Activated T-helper 1 cell treated with anti-CD3 and anti-CD28 coated beads, Interleukin-12 subunit alpha, Interleukin-12 subunit beta, Interleukin-2, Interleukin-4 antibody, amounts not matched to agents 30 ng/mL and 10 ng/mL and 1 ng/mL, durations not matched to agents 14 hours and 24 hours and 36 hours (primary cell): ENCODE measurements around the gene METTL17. TPM values are rescaled to one million over a fixed set of nuclear protein-coding genes. Genes with fewer than 3 reads are reported as not detected.
"Not testable (repeated sequence)": the region's sequence is repeated elsewhere in the genome, so short reads cannot be mapped to it uniquely, and the experiment has no call there.

Experiments used
- DNase-seq: peaks from one replicate; pipeline ENCODE4 v3.0.0; 2021; ENCODE audit warnings: low spot score
- H3K27ac Mint-ChIP-seq: one replicate; pipeline ENCODE4 v1.8.0; 2021; ENCODE audit warnings: mild to moderate bottlenecking, mixed read lengths
- H3K27me3 Mint-ChIP-seq: one replicate; pipeline ENCODE4 v1.8.0; 2022; ENCODE audit warnings: mild to moderate bottlenecking, moderate library complexity, mixed read lengths; ENCODE audit not compliant: insufficient read depth
- H3K36me3 Mint-ChIP-seq: one replicate; pipeline ENCODE4 v1.8.0; 2021; ENCODE audit warnings: low read depth, mixed read lengths
- H3K4me1 Mint-ChIP-seq: one replicate; pipeline ENCODE4 v1.8.0; 2021; ENCODE audit warnings: low read depth, mixed read lengths
- H3K4me3 Mint-ChIP-seq: one replicate; pipeline ENCODE4 v1.8.0; 2021; ENCODE audit warnings: mild to moderate bottlenecking, moderate library complexity, mixed read lengths
- H3K9me3 Mint-ChIP-seq: one replicate; pipeline ENCODE4 v1.8.0; 2021; ENCODE audit warnings: mixed read lengths
- intact Hi-C: fragments of 100-400 bp; cut with micrococcal nuclease; formaldehyde crosslinking; loops from one replicate; pipeline ENCODE4 v1.15.1; 2024
- total RNA-seq: library from RNA; stranded (reverse); gene quantifications from 2 replicates; pipeline ENCODE4 v1.2.3, GENCODE V29; 2022

The METTL17 gene, protein sequence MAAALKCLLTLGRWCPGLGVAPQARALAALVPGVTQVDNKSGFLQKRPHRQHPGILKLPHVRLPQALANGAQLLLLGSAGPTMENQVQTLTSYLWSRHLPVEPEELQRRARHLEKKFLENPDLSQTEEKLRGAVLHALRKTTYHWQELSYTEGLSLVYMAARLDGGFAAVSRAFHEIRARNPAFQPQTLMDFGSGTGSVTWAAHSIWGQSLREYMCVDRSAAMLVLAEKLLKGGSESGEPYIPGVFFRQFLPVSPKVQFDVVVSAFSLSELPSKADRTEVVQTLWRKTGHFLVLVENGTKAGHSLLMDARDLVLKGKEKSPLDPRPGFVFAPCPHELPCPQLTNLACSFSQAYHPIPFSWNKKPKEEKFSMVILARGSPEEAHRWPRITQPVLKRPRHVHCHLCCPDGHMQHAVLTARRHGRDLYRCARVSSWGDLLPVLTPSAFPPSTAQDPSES
- total RNA-seq, result 96.1 and 100 TPM in 2 replicates

DNA sequence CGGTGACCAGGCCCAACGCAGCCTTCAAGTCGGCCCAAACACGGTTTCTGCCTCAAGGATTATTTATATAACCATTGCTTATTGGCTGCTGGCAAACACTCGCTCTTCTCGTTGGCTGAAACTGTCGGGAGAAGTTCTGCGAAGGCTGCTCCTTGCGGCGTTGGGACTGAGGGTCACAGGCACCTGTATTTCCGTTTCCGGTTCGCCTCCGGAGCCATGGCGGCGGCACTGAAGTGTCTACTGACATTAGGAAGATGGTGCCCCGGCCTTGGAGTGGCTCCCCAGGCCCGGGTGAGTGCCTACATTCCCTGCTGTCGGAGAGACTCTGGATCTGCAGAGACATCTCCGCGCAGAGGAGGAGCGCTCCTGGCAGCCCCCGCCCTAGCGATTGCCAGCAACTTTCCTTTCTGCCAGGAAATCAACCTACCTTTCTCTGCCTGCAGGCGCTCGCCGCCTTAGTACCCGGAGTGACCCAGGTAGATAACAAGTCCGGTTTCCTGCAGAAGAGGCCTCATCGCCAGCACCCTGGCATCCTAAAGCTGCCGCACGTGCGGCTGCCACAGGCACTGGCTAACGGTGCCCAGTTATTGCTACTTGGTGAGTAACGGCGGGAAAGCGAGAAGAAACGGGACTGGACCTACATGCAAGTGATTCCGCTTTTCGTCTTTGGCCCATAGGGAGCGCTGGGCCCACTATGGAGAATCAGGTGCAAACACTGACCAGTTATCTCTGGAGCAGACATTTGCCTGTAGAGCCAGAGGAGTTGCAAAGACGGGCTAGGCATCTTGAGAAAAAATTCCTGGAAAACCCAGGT, at the start of gene METTL17:
Gene METTL17 (plus strand): TSS at position 194 of the 814 bp plus-strand sequence. CDS start 23 bp downstream, at position 217.
- H3K4me1 Mint-ChIP-seq, result peaks cover 26% of the 10 kb centered on the region
- peaks cover 26% of the 10 kb centered on the region for H3K36me3 Mint-ChIP-seq

DNA sequence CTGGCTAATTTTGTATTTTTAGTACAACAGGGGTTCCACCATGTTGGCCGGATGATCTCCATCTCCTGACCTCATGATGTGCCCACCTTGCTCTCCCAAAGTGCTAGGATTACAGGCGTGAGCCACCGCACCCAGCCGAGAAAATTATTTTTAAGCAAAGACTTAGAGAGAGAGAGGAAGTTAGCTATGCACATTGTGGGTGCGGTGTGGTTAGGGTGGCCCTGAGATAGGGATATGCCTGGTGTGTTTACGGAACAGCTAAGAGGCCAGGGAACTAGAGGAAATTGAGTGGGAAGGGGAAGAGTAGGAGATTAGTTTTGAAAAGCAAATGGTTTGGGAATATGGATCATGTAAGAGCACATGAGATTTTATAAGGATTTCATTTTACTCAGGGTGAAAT, 44.6 kb upstream of the METTL17 start:
- H3K9me3 Mint-ChIP-seq, H3K27ac Mint-ChIP-seq, H3K36me3 Mint-ChIP-seq, H3K27me3 Mint-ChIP-seq, H3K4me3 Mint-ChIP-seq, intact Hi-C loops, H3K4me1 Mint-ChIP-seq, DNase-seq: not testable (repeated sequence)

More for the DNA sequence above, at the start of gene METTL17:
- Mint-ChIP-seq H3K27ac (peak within 1 kb of the TSS; percentile 85), H3K4me3 (peak within 1 kb of the TSS; percentile 96), H3K9me3 (no peaks in the 10 kb centered on the region), H3K27me3 (no peaks in the 10 kb centered on the region)
- DNase-seq, result peak; percentile 83
- intact Hi-C loops, result loop anchor here (1.0 to 5.0 kb wide), 6 partner anchors 19 to 466 kb away; partner anchors contain the start of genes CHD8 and SUPT16H

DNA sequence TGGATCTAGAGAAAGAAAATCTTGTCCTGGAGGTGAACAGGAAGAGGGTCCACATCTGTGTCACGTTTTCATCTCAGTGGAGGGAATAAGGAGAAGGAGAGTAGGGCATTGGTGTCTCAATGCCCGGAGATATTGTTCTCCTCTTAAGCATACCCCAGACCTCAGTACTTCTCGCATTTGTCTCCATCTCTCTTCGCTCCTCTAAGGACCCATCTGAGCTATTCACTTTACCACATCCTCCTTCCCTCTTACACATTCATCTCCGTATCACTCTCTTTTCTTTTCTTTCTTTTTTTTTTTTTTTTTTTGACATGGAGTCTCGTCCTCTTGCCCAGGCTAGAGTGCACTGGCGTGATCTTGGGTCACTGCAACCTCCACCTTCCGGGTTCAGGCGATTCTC, 43.1 kb upstream of the METTL17 start:
- H3K9me3 Mint-ChIP-seq, H3K4me1 Mint-ChIP-seq, H3K27me3 Mint-ChIP-seq, H3K27ac Mint-ChIP-seq, H3K36me3 Mint-ChIP-seq, intact Hi-C loops, DNase-seq, H3K4me3 Mint-ChIP-seq: not testable (repeated sequence)

DNA sequence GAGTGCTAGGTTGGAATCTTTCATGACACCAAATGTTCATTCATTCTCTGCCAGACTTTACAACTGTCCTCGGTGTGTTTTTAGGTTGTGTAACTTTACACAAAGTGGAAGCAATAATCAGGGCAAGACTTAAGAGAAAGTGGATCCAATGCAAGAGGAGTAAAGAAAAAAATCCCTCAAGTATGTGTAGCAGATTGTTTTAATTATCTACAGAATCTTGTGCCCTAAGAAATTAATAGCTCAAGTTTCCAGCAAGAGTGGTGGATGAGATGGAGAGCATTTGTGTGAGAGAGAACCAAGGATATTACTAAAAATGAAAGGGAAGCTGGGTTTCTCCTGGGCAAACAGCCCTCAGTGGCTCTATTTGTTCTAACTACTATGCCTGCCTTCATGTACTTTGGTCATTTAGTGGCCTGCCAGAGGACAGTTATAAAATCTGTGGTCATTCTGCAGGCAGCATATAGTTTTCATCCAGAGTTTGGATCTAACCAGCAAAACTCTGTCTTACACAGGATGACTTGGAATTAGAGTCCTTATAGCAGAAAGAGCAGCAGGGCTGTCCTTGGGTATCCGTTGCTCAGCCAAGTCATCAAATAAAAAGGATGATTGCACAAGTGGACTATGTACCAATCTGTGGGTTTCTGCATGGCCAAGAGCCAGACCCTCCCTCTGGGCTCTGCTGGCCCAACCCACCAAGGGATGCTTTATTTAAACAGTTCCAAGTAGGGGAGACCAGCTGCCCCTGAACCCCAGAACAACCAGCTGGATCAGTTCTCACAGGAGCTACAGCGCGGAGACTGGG, 34.8 kb upstream of the METTL17 start, which contains the start of gene RNASE2:
Gene RNASE2 (plus strand): TSS at position 752 of the 802 bp plus-strand sequence. CDS start 285 bp downstream, outside the sequence.
- H3K9me3 Mint-ChIP-seq, H3K27me3 Mint-ChIP-seq, H3K27ac Mint-ChIP-seq, H3K36me3 Mint-ChIP-seq, intact Hi-C loops, H3K4me1 Mint-ChIP-seq, H3K4me3 Mint-ChIP-seq, DNase-seq: not testable (repeated sequence)

DNA sequence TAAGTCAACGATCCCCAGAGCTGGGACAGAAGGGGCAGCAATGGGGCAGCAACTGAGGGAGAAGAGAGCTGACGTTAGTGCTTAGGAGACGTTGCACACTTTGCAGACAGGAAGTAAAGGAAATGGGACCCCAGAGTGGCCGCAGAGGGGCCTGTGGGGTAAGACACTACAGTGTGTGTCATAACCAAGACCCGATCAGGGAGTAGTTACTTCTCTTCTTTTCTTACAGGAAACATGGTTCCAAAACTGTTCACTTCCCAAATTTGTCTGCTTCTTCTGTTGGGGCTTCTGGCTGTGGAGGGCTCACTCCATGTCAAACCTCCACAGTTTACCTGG, 34.3 kb upstream of the METTL17 start:
- H3K4me1 Mint-ChIP-seq, result peaks cover 13% of the 10 kb centered on the region
- H3K27me3 Mint-ChIP-seq, intact Hi-C loops, DNase-seq, H3K4me3 Mint-ChIP-seq, H3K36me3 Mint-ChIP-seq, H3K9me3 Mint-ChIP-seq, H3K27ac Mint-ChIP-seq: not testable (repeated sequence)

DNA sequence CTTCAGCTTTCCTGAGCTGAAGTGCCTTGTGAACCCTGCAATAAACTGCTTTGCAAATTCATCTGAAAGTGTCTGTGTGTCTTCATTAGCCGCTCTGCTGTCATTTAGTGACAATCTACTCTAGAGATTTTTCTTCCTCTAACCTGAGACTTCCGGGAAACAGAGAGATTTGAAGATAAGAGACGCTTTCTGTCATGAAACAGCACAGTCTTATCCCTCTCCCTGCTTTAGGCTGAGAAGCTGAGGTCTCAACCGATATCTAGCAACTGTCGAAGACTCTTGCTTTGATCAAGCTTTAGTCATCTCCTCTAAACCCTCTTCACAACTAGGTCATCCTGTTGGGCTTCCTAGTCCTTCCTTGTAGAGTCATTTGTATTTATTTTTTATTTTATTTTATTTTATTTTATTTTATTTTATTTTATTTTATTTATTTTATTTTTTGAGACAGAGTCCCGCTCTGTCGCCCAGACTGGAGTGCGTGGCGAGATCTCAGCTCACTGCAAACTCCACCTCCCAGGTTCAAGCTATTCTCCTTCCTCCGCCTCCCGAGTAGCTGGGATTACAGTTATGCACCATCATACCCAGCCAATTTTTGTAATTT, 33.3 kb upstream of the METTL17 start:
- no peak for DNase-seq

DNA sequence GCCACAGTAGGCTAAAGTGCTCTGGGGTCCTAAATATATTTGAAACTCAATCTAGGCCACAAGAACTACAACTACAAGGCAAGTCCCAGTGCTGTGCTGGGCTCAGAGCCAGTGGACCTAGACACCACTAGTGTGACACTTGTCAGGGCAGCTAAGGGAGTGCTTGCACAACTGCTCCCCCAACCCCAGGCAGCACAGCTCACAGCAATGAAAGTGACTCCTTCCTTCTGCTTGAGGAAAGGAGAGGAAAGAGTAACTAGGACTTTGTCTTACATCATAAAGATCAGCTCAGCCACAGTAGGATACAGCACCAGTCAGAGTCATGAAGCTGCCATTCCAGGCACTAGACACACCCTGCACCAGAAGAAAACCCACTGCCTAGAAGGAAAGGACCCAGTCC, 30.8 kb upstream of the METTL17 start:
- H3K36me3 Mint-ChIP-seq, H3K4me3 Mint-ChIP-seq, intact Hi-C loops, DNase-seq, H3K27me3 Mint-ChIP-seq, H3K27ac Mint-ChIP-seq, H3K9me3 Mint-ChIP-seq: not testable (repeated sequence)
- peaks cover 26% of the 10 kb centered on the region for H3K4me1 Mint-ChIP-seq

More for the DNA sequence above, 33.3 kb upstream of the METTL17 start:
- Mint-ChIP-seq H3K36me3 (no peaks in the 10 kb centered on the region), H3K9me3 (no peaks in the 10 kb centered on the region), H3K4me3 (no peak overlapping the region), H3K27me3 (no peaks in the 10 kb centered on the region), H3K27ac (no peak overlapping the region), H3K4me1 (peaks cover 23% of the 10 kb centered on the region)
- intact Hi-C loops, result no loop called here

DNA sequence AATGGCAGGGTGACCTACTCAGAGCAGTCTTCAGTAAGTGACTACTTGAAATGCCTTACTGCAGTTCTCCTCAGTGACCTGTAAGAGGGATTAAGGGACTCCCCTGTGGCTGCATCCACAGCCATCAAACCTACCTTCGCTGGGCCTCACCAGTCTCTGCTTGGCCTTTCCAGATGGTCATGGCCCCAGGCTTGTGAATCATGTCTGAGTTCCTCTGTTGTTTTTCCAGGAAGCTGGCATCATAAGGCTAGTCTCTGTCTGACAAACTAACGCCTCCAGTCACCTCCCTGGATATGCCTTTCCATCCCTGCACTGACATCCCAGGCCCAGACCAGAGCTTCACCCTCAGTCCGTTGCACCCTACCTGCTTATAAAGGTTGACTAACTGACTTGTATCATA, 20.4 kb upstream of the METTL17 start:
- Mint-ChIP-seq H3K27ac (no peak overlapping the region), H3K36me3 (no peaks in the 10 kb centered on the region), H3K4me3 (no peak overlapping the region), H3K4me1 (peaks cover 15% of the 10 kb centered on the region), H3K27me3 (peaks cover 34% of the 10 kb centered on the region), H3K9me3 (no peaks in the 10 kb centered on the region)
- intact Hi-C loops, result no loop called here
- DNase-seq, result no peak

DNA sequence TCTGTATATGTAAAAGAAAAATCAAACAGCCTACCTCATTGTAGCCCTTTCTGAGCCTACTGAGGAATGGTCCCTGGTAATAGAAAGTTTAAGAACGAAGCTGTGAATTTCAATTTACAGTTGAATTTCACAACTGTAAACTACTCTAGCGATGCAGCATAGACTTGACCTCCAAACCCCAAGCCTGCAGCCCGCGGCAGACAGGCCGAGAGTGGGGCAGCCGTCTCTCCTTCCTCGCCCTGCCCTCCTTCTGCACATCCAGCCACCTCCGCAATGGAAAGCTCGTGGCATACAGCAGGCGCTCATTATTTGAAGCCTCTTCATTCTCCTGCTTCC, 19.2 kb upstream of the METTL17 start:
- no peak for DNase-seq
- H3K27me3 Mint-ChIP-seq, result peaks cover 33% of the 10 kb centered on the region
- no peaks in the 10 kb centered on the region for H3K36me3 Mint-ChIP-seq
- H3K9me3 Mint-ChIP-seq, result no peaks in the 10 kb centered on the region
- H3K4me3 Mint-ChIP-seq, result peak overlapping the region; percentile 93
- H3K4me1 Mint-ChIP-seq, result peaks cover 15% of the 10 kb centered on the region
- no peak overlapping the region for H3K27ac Mint-ChIP-seq
- intact Hi-C loops, result loop anchor here (5.0 to 10.0 kb wide), 4 partner anchors 98 to 636 kb away; partner anchors contain the start of gene CCNB1IP1

DNA sequence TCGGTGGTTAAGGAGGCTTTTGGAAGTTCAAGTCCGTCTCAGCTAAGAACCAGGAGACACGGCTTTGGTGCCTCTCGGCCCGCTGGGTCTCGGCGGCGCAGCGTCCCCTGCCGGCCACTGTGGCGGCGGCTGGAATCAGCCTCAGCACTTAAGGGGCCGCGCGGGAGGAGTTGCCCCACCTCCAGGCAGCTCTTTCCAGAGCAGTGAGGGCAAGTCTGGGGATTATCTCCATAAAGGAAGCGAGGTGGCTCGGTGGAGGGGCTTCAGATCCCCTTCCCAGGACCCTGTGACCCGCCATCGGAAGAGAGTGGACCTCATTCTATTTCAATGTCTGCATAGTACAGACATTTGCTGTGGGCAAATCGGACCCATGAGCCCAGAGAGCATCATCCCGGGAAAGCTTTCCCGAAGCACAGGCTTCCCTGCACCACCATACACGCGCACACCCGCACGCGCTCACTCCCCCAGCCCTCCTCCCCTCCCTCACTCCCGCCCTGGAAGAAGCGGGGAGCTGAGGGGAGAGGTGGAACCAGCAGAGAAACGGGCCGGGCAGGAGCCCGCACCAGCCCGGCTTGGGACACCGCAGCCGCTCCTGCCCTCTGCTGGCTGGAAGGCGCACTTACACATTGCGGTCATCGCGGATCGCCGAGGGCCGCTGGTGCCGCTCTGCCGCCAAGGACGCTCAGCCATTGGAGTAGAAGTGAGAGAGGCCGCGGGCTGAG, 18.6 kb upstream of the METTL17 start:
- intact Hi-C loops, result loop anchor here (1.0 to 10.0 kb wide), 11 partner anchors 10 to 636 kb away; partner anchors contain the start of genes CCNB1IP1, CHD8 and METTL17
- H3K9me3 Mint-ChIP-seq, result no peaks in the 10 kb centered on the region
- H3K27me3 Mint-ChIP-seq, result peaks cover 35% of the 10 kb centered on the region
- DNase-seq, result peak; percentile 72
- H3K4me1 Mint-ChIP-seq, result peaks cover 15% of the 10 kb centered on the region
- no peaks in the 10 kb centered on the region for H3K36me3 Mint-ChIP-seq
- no peak overlapping the region for H3K27ac Mint-ChIP-seq
- H3K4me3 Mint-ChIP-seq, result peak overlapping the region; percentile 93

DNA sequence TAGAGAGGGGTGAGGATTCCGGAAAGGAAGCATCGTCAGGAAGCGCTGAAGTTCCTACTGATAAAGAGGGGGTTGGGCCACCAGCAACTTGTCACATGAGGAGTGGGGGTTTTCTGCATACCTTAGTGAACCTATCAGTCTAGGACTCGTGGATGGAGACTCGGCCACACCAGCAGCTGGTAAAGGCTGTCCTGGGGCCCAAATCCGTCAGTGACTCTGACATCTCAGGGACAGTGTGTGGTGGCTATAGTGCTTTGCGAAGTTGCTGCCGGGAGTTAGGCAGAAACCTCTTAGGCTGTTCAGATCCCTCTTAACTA, 18.1 kb upstream of the METTL17 start:
- H3K36me3 Mint-ChIP-seq, result no peaks in the 10 kb centered on the region
- intact Hi-C loops, result loop anchor here (1.0 to 10.0 kb wide), 11 partner anchors 10 to 637 kb away; partner anchors contain the start of genes CCNB1IP1, CHD8 and METTL17
- no peaks in the 10 kb centered on the region for H3K9me3 Mint-ChIP-seq
- DNase-seq, result no peak
- peaks cover 15% of the 10 kb centered on the region for H3K4me1 Mint-ChIP-seq
- peak overlapping the region; percentile 93 for H3K4me3 Mint-ChIP-seq
- H3K27me3 Mint-ChIP-seq, result peaks cover 35% of the 10 kb centered on the region
- H3K27ac Mint-ChIP-seq, result no peak overlapping the region
